ENCODE measurements around the gene EIF3F.
A peak's percentile ranks its signal among the peaks of the same experiment; 100 is the strongest.

Gene EIF3F

DNA sequence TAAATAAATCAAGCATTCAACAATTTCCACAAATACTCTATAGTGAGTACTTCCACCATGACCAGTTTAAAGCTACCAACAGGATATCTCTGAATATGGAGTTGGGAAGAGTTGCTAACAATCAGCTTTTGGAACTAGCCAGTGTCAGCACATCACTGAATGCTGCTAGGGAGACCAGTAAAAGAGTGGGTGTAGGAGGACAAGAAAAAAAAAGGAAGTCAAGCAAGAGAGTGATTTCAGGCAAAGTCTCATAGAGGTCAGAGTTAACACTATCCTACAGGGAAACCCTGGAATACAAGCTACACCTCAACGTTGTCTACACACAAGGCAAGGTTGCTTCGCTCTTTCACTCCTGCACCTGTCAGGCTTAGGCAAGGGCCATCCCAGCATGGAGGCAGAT, 24.2 kb downstream of the EIF3F start:
- DNase-seq (ENCODE audit: low read depth), result no peak
- H3K4me3 ChIP-seq (ENCODE audit: low read depth, low read length), result no peak overlapping the region
- TF ChIP-seq, protein P1, sequence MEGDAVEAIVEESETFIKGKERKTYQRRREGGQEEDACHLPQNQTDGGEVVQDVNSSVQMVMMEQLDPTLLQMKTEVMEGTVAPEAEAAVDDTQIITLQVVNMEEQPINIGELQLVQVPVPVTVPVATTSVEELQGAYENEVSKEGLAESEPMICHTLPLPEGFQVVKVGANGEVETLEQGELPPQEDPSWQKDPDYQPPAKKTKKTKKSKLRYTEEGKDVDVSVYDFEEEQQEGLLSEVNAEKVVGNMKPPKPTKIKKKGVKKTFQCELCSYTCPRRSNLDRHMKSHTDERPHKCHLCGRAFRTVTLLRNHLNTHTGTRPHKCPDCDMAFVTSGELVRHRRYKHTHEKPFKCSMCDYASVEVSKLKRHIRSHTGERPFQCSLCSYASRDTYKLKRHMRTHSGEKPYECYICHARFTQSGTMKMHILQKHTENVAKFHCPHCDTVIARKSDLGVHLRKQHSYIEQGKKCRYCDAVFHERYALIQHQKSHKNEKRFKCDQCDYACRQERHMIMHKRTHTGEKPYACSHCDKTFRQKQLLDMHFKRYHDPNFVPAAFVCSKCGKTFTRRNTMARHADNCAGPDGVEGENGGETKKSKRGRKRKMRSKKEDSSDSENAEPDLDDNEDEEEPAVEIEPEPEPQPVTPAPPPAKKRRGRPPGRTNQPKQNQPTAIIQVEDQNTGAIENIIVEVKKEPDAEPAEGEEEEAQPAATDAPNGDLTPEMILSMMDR (IDR thresholded peaks at IDR 0.05; ENCODE audit: low read depth, low read length, missing control alignments), result no peak
- in situ Hi-C loops (cut with HindIII; ENCODE audit: low sequenced_read_pairs), result no loop called here

DNA sequence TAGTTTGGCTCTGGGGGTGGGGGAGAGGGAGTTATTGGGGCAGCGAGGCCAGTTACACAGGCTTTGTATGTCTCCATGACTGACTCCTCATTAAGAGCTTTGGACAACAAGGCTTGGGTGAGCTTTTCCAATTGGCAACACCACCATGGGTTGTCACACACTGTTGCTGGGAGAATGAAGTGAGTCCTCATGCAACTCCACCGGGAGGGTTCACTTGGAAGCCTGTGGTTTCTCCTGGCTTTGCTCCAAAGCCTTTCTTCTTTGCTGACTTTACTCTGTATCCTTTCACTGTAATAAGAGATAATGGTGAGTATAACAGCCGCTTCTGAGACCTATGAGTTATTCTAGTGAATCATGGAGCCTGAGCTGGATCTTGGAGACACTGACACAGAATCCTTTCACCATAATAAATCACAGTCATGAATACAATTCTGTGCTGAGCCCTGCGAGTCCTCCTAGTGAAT, 24.9 kb downstream of the EIF3F start:
- peak; percentile 67 for DNase-seq (ENCODE audit: low read depth)
- in situ Hi-C loops (cut with HindIII; ENCODE audit: low sequenced_read_pairs), result no loop called here
- TF ChIP-seq, protein P1 (IDR thresholded peaks at IDR 0.05; ENCODE audit: low read depth, low read length, missing control alignments), result no peak
- H3K4me3 ChIP-seq (ENCODE audit: low read depth, low read length), result no peak overlapping the region

DNA sequence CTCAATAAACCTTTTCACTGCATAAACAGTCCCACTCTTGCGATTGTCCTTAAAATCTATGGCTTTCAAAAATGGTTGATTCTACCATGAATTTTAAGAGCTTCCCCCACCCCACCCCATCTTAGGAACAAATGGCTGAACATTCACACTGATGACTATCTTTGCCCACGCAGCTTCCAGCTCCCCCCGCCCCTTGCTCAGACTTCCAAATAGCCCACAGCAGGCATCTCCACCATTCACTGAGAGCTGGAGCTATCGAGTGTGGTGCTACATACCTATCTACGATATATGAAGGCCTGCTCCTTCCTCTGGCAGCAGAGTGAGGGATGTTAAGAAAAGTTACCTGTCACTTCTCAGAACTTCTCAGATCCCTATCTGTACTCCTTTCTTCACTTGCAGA, 26.7 kb downstream of the EIF3F start:
- in situ Hi-C loops (cut with HindIII; ENCODE audit: low sequenced_read_pairs), result no loop called here
- no peak overlapping the region for H3K4me3 ChIP-seq (ENCODE audit: low read depth, low read length)
- DNase-seq (ENCODE audit: low read depth), result no peak
- TF ChIP-seq, protein P1 (IDR thresholded peaks at IDR 0.05; ENCODE audit: low read depth, low read length, missing control alignments), result no peak

DNA sequence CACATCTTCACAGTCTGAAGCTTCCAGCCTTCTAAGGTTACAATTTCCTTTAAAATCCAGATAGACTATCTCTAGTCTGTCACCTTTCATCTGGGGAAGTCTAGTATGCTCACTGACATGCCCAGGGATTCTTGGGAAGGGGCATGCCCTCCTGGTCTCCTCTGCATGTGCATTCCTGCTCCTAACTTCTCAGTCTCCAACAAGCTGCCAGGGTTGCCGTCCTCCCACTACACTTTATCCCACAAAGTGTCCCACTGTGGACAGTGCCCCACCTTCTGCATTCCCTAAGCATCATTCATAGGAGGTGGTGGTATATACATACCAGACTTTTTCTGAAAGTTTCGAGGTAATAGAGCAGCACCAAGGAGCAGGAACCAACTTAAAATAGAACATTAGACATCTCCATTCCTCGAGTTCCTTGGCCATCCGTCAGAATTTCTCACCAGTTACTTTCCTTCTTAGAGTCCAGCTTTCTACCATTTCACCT, 28.7 kb downstream of the EIF3F start:
- H3K4me3 ChIP-seq (ENCODE audit: low read depth, low read length), result no peak overlapping the region
- in situ Hi-C loops (cut with HindIII; ENCODE audit: low sequenced_read_pairs), result loop anchor here (5.0 kb wide), 1 partner anchor 72 kb away; no protein-coding TSS in a partner anchor
- DNase-seq (ENCODE audit: low read depth), result no peak
- TF ChIP-seq, protein P1 (IDR thresholded peaks at IDR 0.05; ENCODE audit: low read depth, low read length, missing control alignments), result no peak

DNA sequence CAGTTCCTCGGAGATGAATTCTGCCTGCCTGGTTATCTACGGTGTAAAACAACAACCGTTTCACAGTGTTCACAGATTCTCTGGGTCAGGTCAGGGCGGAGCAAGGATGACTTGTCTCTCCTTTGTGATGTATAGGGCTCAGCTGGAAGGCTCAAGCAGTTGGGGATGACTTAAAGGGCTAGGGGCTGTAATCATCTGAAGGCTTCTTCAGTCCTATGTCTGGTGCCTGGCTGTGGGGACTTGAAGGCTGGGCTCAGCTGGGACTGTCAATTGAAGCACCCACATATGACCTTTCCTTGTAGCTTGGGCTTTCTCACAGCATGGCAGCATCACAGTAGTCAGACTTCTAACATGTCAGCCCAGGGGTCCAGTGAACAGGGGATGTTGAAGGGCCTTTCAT, 29.3 kb downstream of the EIF3F start:
- in situ Hi-C loops (cut with HindIII; ENCODE audit: low sequenced_read_pairs), result loop anchor here (5.0 kb wide), 1 partner anchor 71 kb away; no protein-coding TSS in a partner anchor
- H3K4me3 ChIP-seq (ENCODE audit: low read depth, low read length), result no peak overlapping the region
- DNase-seq (ENCODE audit: low read depth), result no peak
- TF ChIP-seq, protein P1 (IDR thresholded peaks at IDR 0.05; ENCODE audit: low read depth, low read length, missing control alignments), result no peak

DNA sequence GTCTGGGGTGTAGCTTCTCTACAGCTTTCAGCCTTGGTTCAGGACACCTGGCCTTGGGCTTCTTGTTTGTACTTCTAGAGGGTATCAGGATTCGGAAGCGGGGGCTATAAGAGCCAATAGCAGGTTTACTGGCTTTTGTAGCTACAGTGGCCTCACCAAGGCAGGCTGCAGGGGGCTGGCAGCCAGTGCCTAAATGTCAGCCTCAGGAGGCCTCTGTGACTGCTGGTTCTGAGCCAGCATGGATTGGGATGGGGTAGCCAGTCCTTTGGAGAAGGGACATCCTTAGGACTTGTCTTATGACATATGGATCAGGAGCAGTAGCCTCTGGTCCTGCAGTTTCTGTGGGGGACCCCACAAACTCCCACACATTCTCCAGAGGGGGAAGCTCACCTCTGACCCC, 29.9 kb downstream of the EIF3F start:
- H3K4me3 ChIP-seq (ENCODE audit: low read depth, low read length), result no peak overlapping the region
- DNase-seq (ENCODE audit: low read depth), result no peak
- in situ Hi-C loops (cut with HindIII; ENCODE audit: low sequenced_read_pairs), result loop anchor here (5.0 kb wide), 1 partner anchor 70 kb away; no protein-coding TSS in a partner anchor
- TF ChIP-seq, protein P1 (IDR thresholded peaks at IDR 0.05; ENCODE audit: low read depth, low read length, missing control alignments), result no peak

Data from astrocyte of the cerebellum (primary cell).